Measurements from ENCODE around the gene PREP.

DNA sequence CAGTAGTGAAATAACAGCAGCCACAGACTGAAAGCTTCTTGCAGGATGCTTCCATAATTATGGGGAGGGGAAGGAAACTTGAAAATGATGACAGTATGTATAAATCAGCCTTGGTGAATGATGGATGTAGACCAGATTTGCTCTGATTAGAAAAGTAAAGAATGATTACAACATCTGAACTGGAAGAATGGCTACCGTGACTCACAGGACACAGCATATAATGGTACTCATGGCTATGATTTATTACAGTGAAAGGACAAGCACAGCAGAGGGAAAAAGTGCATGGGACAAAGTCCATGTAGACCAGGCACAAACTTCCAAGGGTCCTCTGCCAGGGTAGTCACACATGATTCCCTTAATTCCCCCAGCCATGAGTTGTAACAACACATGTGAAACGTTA is 152.3 kb downstream of the PREP start:
- TF ChIP-seq, protein P1, sequence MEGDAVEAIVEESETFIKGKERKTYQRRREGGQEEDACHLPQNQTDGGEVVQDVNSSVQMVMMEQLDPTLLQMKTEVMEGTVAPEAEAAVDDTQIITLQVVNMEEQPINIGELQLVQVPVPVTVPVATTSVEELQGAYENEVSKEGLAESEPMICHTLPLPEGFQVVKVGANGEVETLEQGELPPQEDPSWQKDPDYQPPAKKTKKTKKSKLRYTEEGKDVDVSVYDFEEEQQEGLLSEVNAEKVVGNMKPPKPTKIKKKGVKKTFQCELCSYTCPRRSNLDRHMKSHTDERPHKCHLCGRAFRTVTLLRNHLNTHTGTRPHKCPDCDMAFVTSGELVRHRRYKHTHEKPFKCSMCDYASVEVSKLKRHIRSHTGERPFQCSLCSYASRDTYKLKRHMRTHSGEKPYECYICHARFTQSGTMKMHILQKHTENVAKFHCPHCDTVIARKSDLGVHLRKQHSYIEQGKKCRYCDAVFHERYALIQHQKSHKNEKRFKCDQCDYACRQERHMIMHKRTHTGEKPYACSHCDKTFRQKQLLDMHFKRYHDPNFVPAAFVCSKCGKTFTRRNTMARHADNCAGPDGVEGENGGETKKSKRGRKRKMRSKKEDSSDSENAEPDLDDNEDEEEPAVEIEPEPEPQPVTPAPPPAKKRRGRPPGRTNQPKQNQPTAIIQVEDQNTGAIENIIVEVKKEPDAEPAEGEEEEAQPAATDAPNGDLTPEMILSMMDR (IDR thresholded peaks at IDR 0.05): no peak
- no peak for TF ChIP-seq POLR2A (IDR thresholded peaks at IDR 0.05)
